C1 segment of cervical spinal cord (tissue), 14 donors: ENCODE data around the gene MYO7A.

ENCODE experiments used
- DNase-seq, 14 donors: peaks; one replicate each; lab custom pipeline; 2025; lab: John Stamatoyannopoulos, UW

MYO7A gene

DNA sequence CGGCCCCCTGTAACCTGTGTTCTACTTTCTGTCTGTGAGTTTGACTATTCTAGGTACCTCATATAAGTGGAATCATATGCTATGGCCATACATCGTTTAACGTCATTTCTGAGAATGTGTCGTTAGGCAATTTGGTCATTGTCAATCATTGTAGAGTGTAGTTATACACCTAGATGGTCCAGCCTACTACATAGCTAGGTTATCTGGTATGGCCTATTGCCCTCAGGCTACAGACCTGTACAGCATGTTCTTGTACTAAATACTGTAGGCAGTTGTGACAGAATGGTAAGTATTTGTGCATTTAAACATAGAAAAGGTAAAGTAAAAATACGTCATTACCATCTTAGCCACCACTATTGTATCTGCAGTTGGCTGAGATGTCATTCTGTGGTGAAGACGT lies 35.2 kb downstream of the MYO7A start:
- no peak for DNase-seq

DNA sequence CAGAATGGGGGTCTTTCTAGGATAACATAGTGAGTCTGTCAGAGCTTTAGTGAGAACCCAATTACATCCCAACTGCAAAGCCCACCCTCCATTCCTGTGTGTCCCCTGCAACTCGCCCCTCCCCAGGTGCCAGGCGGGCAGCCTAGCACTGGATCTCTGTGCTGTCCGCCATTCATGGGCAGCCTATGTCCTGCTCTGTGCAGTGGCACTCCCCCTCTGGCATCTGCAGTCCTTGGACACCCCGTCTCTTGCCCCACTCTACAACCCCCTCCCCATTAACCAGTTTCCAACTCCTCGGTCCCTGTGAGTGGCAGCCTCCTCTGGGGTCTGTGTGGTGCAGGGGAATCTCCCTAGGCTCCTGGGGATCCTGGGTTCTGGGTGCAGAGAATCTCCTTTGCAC lies 37.0 kb downstream of the MYO7A start:
- no peak for DNase-seq

DNA sequence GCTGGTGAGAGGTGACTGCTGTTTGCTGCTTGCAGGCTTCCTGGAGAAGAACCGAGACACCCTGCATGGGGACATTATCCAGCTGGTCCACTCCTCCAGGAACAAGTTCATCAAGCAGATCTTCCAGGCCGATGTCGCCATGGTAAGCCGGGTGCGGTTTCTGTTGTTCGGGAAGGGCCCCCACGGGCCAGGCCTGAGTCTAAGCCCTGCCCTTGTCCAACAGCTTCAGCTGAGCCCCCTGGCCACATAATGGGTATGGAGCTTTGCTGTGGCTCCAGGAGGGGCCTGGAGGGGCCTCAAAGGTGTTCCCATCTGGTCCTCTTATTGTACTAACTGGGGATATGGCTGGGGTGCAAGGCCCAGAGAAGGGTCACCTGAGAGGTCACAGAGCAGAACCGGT lies 38.0 kb downstream of the MYO7A start:
- no peak for DNase-seq

DNA sequence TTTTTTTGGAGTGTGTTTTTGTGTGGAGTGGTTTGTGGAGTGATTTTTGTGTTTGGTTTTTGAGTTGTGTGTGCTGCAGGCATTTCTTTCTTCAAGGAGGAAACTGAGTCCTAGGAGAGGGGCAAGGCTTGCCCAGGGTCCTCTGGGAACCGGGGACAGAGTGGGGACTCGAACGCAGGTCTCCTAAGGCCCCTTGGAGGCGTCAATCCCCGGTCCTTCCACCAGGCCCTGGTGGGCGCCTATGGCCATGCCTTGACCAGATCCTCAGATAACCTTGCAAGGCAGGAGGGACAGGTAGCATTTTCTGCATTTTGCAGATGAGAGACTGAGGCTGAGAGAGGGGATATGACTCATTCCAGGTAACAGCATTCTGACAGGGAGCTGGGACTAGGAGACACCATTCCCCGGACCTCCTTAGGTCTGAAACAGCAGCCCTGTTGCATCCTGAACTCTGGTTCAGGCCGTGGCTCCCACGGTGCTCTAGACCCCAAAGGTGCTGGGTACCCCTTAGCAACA lies 39.1 kb downstream of the MYO7A start:
- DNase-seq: no peak

DNA sequence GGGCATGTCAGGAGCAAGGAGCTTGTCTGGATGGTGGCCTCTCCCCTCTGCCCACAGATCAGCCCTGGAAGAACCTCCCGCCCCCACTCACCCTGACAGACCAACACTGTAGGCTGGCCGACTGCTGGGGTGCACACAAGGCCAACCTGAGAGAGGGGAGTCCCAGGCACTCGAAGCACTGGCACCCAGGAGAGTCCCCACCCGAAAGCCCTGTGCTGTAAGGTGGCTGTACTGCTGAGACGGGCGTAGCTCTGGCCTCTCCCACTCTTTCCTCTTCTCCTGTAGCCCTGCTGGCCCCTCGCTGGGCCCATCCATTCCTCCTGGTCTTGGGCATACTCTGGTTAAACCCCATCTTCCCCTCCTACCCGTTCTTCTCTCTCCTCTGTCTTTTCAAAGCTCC lies 39.7 kb downstream of the MYO7A start:
- DNase-seq: no peak

DNA sequence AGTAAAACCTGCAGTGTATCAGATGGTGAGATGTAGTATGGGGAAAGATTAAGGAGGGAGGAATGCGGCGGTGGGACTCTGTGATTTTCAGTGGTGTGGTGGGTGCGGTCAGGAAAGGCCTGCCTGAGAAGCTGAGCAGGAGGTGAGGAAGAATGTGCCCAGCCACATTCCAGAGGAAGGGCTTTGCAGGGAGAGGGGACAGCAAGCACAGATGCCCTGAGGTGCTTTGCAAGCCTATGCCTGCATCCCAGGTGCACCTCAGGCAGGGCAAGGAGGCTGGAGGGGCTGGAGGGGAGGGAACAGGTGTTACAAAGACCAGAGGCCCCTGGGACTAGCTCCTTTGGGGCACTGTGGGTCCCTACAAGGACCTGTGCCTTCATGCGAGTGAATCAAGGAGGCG lies 42.1 kb downstream of the MYO7A start:
- no peak for DNase-seq

DNA sequence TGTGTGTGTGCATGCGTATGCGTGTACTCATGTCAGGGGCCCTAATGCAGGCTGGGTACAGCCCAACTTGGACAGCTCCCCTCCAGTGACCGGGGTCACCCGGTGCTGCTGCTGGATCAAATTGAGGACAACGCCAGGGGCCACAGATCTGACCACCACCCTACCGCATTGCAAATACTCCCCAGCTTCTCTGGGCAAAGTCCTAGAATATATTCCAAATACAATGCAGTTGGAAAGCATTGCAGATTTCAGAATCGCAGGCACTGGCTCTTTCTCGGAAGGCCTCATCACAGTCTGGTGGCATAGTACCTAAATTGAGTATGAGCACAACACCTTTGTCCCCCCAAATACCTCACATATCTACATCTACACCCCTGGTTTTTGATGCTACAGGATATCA lies 43.2 kb downstream of the MYO7A start:
- no peak for DNase-seq

DNA sequence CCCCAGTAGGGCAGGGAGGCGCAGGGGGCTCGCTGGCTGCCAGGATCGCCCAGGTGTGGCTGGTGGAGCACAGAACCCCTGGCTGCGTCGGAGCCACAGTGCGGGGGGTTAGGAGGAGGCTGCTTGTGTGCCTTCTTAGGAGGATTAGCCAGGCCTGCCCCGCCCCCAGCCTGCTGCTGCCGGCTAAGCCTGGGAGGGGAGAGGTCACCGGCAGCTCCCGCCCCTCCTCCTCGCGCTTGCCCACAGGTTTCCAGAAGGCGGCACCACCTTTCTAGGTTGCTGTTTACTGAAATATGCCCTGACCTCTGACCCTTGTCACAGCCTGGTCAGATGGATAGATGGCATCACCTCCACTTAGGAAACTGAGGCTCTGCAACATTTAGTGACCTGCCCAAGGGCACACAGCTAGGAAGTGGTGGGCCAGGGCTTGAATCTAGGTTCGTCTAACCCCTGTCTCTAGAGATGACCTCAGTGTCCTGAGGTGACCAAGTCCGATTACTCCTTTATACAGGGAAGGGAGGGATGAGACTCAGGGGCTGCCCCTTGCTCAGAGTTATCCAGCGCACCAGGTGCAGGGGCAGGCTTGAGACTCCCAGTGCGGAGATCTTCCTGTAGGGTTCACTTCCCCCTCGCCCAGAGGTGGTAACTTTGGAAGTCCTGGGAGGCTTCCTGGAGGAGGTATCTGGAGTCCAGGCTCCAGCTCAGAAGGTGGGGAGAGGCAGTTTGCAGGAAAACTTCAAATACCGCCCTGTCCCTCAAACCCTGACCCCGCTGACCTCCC lies 44.0 kb downstream of the MYO7A start:
- DNase-seq: no peak

DNA sequence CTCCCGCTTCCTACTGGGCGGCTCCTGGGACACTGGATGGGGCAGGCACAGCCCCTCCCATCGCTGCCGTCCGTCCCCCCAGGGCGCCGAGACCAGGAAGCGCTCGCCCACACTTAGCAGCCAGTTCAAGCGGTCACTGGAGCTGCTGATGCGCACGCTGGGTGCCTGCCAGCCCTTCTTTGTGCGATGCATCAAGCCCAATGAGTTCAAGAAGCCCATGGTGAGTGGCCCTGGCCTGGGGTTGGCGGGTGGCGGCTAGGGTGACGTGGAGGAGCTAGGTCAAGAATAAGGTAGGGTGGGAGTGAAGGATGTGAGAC lies 44.6 kb downstream of the MYO7A start:
- DNase-seq: no peak

DNA sequence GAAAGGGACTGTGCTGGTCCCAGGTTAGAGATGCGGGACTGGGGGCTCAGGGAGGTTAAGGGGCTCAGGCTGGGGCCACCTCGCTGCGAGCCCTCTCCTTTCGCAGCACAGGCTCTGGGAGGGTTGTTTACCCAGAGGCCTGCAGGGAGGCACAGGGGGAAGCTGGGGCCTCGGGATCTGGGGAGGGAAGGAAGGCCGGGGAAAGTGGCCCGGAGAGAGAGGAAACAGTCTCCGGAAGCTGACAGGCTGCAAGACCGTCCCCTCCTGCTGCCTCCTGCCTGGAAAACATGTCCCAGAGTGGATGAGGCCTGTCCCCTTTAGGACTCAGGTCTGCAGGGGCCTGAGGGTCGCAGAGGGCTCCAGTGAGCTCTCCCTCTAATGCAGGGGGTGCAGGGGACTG lies 45.4 kb downstream of the MYO7A start:
- DNase-seq: no peak

DNA sequence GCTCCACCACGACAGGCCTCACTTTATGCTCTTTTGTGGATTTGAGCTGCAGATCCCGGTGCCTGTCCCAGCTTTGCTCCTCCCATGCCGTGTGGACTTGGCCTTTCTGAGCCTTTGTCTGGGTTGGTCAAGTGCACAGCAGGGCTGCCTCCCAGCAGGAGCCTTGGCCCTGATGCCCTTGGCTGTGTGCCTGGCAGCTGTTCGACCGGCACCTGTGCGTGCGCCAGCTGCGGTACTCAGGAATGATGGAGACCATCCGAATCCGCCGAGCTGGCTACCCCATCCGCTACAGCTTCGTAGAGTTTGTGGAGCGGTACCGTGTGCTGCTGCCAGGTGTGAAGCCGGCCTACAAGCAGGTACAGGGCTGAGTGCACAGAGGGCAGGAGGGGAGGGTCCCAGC lies 46.5 kb downstream of the MYO7A start:
- DNase-seq: no peak

DNA sequence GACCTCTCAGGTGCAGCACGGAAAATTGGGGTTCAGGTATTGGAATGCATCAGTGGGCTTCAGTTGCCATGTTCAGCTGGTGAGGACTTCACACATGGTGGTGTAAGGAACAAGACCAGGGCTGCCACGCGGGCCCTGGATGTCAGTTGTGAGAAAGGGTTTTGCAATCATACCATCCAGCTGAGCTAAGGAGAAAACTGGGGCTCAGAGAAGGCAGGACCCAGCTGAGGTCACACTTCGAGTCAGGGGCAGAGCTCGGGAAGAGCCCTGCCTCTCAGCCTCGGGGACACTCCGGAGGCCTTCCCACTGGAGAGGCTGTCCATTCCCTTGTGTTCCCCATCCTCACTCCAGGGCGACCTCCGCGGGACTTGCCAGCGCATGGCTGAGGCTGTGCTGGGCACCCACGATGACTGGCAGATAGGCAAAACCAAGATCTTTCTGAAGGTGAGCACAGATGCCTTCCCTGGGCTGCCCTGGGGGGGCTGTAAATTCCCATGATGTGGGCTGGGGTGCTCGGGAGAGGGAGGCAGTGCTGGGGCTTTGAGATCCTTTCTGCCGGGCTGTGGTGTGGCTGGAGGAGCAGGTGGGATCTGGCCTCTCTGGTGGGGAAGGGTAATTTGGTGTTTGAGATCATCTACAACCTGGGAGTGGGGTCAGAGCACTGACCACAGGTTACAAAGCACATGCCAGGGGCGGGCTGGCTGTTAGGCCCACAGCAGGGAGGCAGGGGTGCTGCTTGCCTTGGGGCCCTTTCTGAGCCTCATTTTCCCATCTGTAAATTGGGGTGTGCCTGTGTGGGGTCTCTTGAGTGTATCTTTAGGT lies 47.2 kb downstream of the MYO7A start:
- peak in 5 of 14 donors; percentile 4 to 50 (median 8) for DNase-seq

DNA sequence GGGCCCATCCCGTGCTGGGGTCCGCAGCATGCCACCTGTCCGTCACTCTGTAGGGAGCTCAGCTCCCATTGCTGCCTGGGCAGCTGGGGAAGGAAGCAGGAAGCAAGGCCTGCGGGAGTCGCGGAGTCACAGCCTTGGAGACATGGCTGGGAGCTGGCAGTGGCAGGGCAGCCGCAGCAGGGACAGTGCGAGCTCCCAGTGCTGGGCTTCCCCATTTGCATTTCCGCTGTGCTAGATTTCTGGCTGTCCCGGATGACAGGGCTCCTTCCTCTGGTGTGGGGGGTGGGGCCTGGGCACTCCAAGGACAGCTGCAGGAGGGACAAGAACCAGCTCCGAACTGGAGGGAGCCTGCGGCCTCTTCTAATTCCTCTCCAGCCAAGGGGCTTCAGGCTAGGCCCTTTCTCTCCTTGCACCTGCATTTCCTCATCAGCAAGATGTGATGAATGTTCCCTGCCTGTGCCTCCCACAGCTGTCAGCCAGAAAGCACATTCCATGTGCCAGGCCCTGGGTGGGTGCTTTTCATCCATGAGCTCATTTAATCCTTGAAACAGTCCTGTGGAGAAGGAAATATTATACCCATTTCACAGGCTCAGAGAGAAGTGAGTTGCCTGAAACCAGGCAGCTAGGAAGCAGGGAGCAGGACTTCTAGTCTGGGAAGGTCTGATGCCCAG lies 48.0 kb downstream of the MYO7A start:
- peak in 9 of 14 donors; percentile 8 to 57 (median 25) for DNase-seq

DNA sequence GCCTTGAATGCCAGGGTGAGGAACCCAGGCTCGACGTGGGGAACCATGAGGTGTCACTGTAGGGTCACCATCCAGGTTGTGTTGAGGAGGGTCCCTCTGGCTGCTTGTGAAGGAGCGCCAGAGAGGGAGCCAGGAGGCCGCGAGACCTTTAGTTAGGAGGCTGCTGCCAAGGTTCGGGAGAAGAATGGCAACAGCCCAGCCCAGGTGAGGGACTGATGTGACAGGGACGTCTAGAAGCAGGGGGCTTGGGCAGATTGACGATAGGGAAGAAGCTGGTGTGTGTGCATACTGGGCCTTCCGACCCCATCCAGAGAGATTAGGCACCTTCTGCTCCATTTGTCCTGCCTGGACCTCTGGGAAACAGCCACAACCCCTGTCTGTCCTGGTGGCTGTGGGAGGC lies 49.0 kb downstream of the MYO7A start:
- no peak for DNase-seq

DNA sequence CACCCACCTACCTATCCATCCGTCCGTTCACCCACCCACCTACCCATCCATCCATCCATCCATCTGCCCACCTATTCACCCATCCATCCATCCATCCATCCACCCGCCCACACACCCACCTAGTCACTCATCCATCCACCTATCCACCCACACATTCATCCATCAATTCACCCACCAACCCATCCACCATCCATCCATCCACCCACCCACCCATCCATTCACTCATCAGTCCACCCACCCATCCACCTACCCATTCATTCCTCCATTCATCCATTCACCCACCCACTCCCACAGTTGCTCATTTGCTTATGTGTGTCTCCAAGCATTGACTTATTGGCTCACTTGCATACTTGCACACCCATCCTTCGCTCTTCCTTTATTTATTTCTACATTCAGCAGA lies 50.1 kb downstream of the MYO7A start:
- no peak for DNase-seq

DNA sequence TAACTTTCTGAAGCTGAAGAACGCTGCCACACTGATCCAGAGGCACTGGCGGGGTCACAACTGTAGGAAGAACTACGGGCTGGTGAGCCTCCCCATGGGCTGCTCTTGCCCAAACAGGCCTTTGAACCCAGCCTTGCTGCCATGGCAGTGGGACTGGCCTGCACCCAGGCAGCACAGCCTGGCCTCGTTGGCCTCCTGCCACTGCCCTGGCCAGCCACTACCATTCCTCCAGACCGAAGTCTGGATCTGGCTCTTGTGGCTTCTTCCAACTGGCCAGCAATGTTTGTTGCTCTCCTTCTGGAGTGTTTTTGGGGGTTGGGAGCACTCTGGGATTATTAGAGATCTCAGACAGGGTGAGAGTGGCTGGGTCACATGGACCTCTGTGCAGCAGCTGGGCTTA lies 51.0 kb downstream of the MYO7A start:
- DNase-seq: peak in 10 of 14 donors; percentile 11 to 66 (median 55)

DNA sequence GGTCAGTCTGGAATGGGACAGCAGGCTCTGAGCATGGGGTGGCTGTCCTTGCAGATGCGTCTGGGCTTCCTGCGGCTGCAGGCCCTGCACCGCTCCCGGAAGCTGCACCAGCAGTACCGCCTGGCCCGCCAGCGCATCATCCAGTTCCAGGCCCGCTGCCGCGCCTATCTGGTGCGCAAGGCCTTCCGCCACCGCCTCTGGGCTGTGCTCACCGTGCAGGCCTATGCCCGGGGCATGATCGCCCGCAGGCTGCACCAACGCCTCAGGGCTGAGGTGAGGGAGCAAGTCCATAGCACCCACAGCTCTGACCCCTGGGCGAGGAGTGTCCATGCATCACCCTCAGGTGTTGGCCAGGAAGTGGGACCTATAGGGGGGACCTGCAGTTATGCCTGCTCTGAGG lies 51.6 kb downstream of the MYO7A start:
- no peak for DNase-seq

DNA sequence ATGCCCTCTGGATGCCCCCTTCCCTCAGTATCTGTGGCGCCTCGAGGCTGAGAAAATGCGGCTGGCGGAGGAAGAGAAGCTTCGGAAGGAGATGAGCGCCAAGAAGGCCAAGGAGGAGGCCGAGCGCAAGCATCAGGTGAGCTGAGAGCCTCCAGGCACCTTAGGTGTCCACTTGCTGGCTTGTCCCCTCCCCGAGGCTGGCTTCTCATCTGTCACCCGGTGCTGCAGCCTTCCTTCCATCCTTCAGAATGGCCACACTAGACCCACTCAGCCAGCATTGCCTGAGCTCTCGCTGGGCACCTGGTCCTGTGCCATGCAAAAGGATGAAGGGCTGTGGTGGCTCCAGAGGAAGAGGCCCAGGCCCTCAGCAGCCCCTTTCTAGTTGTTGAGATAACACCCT lies 52.3 kb downstream of the MYO7A start:
- DNase-seq: no peak

DNA sequence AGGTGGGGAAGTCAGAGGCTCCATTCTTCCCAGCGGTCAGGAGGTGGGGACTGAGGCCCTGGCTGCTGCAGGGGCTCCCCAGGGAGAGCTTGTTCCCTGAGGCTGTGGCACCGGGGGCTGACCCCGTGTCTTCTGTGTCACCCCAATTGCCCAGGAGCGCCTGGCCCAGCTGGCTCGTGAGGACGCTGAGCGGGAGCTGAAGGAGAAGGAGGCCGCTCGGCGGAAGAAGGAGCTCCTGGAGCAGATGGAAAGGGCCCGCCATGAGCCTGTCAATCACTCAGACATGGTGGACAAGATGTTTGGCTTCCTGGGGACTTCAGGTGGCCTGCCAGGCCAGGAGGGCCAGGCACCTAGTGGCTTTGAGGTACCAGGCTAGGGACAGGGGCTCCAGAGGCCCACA lies 53.2 kb downstream of the MYO7A start:
- DNase-seq: no peak

DNA sequence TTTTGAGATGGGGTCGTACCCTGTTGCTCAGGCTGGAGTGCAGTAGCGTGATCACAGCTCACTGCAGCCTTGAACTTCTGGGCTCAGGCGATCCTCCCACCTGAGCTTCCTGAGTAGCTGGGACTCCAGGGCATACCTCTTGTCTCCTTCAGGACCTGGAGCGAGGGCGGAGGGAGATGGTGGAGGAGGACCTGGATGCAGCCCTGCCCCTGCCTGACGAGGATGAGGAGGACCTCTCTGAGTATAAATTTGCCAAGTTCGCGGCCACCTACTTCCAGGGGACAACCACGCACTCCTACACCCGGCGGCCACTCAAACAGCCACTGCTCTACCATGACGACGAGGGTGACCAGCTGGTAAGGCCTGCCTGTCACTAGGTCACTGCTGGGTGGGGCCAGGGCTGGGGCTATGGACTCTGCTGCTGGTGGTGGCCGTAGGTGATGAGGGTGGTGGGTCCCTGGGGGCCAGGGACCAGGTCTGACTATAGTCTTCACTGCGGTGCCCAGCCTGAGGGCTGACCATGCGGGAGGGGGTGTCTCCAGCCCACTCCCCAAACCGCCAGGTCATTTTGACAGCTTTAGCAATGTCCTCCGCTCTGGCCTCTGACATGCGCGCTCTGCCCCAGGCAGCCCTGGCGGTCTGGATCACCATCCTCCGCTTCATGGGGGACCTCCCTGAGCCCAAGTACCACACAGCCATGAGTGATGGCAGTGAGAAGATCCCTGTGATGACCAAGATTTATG lies 53.9 kb downstream of the MYO7A start:
- no peak for DNase-seq

DNA sequence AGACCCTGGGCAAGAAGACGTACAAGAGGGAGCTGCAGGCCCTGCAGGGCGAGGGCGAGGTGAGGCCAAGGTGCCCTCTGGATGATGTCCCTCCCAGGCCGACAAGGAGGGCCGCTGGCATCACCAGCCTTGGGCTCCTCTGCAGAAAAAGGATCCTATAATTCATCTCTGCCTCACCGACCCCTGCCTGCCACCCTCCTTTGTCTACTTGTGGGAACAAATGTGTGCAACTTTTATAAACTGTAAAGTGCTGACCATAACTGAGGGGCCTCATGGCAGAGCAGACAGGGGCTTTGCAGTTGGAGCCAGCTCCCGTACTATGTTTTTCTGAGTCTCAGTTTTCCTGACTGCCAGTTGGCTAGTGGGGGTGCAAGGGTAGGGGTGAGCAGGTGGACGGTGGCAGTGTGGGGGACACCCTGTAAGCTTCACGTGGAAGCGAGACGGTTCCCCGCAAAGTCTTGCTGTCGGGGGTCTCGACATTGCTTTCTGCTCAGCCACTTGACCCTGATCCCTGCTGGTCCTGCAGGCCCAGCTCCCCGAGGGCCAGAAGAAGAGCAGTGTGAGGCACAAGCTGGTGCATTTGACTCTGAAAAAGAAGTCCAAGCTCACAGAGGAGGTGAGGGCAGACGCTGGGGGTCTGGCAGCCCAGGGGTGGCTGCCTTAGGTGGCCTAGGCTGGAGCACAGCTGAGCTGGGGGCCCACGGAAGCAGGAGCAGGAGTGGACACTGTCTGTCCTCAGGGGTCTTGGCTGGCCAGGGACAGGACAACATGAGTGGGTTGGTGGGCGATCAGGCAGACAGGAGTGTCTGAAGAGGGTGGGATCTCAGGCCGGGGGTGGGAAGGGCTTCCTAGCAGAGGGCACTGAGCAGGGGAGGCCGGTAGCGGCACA lies 54.7 kb downstream of the MYO7A start:
- DNase-seq: no peak
